CD4-positive, alpha-beta T cell treated with Interleukin-6 at 100 ng/mL for 8 hours (primary cell): ENCODE data around the gene BMPR1A.
A peak's percentile ranks its signal among the peaks of the same experiment; 100 is the strongest.
"Not testable (repeated sequence)": the region's sequence is repeated elsewhere in the genome, so short reads cannot be mapped to it uniquely, and the experiment has no call there.

Experiments used
- DNase-seq: peaks from one replicate; pipeline ENCODE4 v3.0.0-alpha.2; 2020; ENCODE audit warnings: mixed read lengths, low spot score

The BMPR1A gene

DNA sequence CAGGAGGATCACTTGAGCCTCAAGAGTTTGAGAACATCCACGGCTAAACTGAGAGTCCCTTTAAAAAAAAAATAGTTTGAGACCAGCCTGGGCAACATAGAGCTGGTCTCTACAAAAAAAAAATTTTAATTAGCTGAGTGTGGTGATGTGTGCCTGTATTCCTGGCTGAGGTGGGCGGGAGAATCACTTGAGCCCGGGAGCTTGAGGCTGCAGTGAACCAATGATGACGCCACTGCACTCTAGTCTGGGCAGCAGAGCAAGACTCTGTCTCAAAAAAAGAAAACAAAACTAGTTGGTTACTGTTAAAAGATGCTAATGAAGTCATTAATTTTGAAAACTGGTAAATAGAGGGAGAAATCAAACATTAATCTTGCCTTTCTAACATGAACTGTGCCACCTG is 124.6 kb downstream of the BMPR1A start:
- DNase-seq: no peak

- DNase-seq: no peak
Measured at GRCh38 chr10:86888585-86889381, 132.4 kb downstream of the BMPR1A start.

DNA sequence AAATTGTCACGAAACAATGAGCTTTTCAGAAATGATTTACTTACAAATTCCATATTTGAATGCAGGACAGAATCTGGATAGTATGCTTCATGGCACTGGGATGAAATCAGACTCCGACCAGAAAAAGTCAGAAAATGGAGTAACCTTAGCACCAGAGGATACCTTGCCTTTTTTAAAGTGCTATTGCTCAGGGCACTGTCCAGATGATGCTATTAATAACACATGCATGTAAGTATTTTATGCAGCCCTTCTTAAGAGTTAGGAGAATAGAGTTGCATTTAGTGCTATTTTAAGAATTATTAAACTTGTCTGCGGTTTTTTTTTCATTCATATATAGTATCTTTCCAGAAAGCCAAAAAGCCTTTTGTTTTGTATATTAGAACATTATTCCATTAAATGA is 133.6 kb downstream of the BMPR1A start:
- DNase-seq: no peak

DNA sequence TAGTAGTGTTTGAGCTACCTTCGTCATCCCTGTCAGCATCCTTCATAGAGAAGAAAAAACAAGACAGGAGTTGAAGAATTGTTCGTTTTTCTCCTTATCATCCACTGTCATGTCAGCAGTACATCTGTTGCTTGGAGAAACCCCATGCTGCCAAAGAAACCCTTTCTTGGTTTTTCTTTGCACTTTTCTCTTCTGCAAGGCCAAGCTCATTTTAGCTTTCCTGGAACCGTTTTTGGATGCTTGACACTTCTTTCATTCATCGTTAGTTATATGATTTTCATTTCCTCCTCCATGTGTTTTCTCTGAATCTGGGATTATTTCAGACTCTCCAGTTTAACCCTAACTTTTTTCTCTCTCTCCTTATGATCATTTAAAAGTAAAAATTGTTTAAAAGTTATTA is 142.1 kb downstream of the BMPR1A start:
- no peak for DNase-seq

DNA sequence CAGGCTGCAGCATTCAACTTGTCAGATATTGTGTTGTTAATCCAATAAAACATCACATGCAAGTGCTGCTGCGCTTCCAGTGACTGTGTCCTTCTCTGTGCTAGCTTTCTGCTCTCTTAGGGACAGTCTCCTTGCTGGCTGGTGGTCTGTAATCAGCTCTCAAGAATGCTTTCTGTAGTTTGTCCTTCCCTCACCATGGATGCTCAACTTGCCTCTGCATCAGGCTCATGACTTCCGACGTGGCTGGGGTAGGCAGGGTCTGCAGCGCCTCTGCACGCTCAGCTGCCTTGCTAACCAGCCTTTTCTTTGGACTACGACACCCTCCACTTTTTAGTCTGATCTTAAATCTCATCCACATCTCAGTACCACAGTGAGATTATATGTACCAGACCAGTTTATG is 142.7 kb downstream of the BMPR1A start:
- DNase-seq: no peak

- DNase-seq: peak; percentile 30
Measured at GRCh38 chr10:86899670-86900276, 143.4 kb downstream of the BMPR1A start.

- DNase-seq: no peak
Measured at GRCh38 chr10:86900955-86901354, 144.5 kb downstream of the BMPR1A start.

DNA sequence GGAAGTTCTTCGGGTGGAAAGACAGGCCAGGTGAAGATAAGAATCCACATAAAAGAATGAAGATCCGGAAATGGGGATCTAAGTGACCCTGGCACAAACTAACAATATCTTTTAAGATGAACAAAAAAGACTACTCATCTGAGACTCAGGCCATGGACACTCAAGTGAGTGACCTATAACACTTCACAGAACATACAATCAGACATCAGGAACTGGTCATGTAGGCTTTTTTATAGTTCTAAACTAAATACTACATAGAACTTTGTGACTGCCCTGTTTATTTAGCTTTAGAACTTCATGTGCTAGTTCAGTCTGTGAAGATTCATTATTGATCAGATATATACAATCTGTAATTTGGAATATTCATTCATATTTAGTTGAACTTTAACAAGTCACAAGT is 148.2 kb downstream of the BMPR1A start:
- DNase-seq: no peak

- no peak for DNase-seq
Measured at GRCh38 chr10:86905429-86905828, 149.0 kb downstream of the BMPR1A start.

- DNase-seq: no peak
Measured at GRCh38 chr10:86914734-86915133, 158.3 kb downstream of the BMPR1A start.

DNA sequence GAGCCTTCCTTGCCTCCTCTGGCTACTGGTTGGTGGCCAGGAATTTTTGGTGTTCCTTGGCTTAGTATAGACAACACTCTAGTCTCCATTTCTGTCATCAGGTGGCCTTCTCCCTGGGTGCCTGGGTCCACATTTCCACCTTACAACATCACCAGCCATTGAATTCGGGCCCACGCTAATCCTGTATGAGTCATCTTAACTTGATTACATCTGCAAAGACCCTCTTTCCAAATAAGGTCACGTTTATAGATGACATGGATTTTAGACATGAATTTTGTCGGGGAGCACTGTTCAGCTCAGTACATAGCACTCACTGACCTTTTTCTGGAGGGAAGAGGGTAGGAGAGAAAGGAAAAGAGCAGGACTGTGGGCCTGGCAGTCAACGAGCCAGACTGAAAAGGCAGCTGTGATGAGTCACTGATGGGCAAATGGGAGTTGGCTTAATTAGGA is 161.6 kb downstream of the BMPR1A start:
- no peak for DNase-seq

DNA sequence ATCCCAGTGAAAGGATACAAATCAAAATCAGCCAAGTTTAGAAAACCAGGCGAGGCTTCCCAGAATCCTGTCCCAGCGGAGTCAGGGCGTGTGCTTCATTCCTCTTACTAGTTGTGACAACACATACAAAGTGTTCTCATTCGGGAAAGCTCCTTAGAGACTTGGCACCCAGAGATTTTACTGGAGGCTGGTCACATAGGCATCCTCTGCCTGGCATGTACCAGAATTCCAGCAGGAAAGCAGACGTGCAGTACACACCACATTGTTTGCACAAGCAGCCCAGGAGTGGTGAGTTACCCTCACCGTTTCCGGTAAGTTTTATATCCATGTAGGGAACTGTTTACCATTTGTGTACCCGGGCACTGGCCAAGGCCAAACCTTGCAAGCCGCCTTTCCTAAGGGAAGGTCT is 166.1 kb downstream of the BMPR1A start:
- DNase-seq: no peak

- DNase-seq: no peak
Measured at GRCh38 chr10:86929468-86930380, 173.3 kb downstream of the BMPR1A start.

GRCh38 chr10:86931872-86932271 is 175.5 kb downstream of the BMPR1A start:
- no peak for DNase-seq

DNA sequence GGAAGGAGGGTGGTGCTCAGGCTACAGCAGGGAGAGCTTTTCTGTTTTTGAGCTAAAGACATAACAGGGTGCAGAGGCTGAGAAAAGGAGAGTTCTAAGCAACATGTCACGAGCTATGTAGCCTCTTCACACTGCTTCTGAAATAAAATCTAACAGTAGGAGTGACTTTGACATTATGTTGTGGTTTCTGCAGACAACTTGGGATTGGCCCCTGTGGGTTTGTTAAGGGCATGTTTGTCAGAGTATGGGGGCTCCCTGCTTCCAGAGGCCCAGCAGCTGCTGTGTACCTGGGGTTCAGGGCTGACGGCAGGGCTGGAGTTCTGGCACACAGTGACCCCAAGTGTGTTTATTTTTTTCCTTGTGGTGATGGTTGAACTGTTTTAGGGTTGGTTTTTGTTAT is 176.3 kb downstream of the BMPR1A start:
- DNase-seq: no peak

- DNase-seq: not testable (repeated sequence)
Measured at GRCh38 chr10:86934162-86934711, 177.8 kb downstream of the BMPR1A start.

DNA sequence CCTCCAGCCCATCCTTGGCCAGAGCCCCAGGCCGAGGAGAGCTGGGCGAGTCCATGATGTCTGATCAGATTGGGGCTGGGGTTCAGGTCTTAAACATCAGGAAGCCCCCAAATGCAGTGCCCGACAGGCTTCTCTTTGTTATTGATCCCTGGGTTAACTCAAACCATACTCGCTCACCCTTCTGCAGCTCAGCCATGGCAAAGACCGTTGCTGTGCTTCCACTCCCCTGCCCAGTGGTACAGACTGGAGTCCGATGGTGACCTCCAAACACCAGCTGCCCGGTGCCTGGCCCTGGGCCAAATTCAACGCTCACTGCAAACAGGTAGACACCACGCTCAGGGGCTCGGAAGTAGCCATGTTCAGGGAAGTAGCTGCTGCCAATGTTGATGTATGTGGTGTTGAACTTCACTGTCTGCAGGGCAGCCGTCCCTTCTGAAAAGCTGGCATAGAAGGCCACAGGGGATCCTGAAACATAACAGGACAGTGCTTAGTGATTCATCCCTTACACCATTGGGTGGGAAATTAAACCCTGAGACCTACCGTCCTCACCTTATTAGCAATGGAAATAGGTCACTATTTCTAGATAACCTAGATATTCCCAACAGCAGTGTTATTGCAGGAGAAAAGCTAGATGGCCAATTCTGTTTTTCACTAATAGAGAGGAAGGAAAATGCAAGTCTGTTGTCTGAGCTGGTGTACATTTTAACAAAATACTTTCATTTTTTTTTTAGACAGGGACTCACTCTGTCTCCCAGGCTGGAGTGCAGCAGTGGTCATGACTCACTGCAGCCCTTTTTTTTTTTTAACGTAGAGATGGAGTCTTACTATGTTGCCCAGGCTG is 180.5 kb downstream of the BMPR1A start:
- no peak for DNase-seq

- DNase-seq: no peak
Measured at GRCh38 chr10:86937502-86938154, 181.2 kb downstream of the BMPR1A start.

DNA sequence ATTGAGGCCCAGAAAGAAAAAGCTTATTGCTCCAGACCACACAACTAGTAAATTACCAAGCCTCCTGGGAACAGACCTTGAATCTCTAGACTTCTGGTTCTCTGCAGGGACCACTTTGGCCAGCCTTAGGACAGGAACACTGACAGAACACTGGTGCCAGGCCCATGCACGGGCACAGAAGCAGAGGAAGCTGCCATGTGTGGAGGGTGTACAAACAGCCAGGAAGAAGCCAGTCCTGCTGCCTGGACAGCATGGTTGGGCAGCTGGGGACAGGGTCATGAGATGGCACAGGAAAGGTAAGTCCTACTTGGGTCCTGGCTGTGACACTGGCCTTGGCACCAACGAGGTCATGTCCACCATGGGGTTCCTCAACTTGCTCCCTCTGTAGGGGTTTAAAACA is 181.8 kb downstream of the BMPR1A start:
- DNase-seq: no peak

DNA sequence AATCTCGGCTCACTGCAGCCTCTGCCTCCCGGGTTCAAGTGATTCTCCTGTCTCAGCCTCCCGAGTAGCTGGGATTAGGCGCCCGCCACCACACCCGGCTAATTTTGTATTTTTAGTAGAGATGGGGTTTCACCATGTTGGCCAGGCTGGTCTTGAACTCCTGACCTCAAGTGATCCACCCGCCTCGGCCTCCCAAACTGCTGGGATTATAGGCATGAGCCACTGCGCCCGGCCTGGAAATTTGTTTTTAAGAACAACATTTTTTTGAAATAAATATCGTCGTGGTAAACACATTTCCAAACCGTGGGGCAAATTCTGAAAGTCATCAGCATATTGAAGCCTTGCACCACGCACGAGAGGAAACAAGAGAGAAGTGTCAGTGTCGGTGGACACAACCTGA is 183.7 kb downstream of the BMPR1A start:
- DNase-seq: not testable (repeated sequence)

GRCh38 chr10:86940677-86941076 is 184.3 kb downstream of the BMPR1A start:
- no peak for DNase-seq
